GM19324 (cell line): ENCODE data around the gene GABRB2.

Source experiments
- ATAC-seq: cut with Tn5 transposase; IDR thresholded peaks from one replicate; pipeline ENCODE4 v1.9.1; 2021; ENCODE audit warnings: mild to moderate bottlenecking, moderate library complexity; ENCODE audit not compliant: unreplicated experiment, low FRiP score

GABRB2 gene

GRCh38 chr5:161481922-161482321 lies 64.6 kb downstream of the GABRB2 start:
- ATAC-seq = no peak

GRCh38 chr5:161471211-161471950 lies 75.1 kb downstream of the GABRB2 start:
- ATAC-seq = no peak

- no peak for ATAC-seq
These were observed 78.8 kb downstream of the GABRB2 start for GRCh38 chr5:161467703-161468102.

GRCh38 chr5:161460741-161461140 lies 85.8 kb downstream of the GABRB2 start:
- no peak for ATAC-seq

GRCh38 chr5:161446655-161447054 lies 99.9 kb downstream of the GABRB2 start:
- ATAC-seq = no peak

GRCh38 chr5:161442471-161442870 lies 104.1 kb downstream of the GABRB2 start:
- ATAC-seq = no peak

- no peak for ATAC-seq
These were observed 113.7 kb downstream of the GABRB2 start for GRCh38 chr5:161432798-161433197.

- no peak for ATAC-seq
These were observed 114.6 kb downstream of the GABRB2 start for GRCh38 chr5:161431963-161432362.

GRCh38 chr5:161421067-161421466 lies 125.5 kb downstream of the GABRB2 start:
- ATAC-seq = no peak

- no peak for ATAC-seq
These were observed 126.0 kb downstream of the GABRB2 start for GRCh38 chr5:161420521-161420920.

- no peak for ATAC-seq
These were observed 131.6 kb downstream of the GABRB2 start for GRCh38 chr5:161414896-161415295.

GRCh38 chr5:161414037-161414436 lies 132.5 kb downstream of the GABRB2 start:
- no peak for ATAC-seq

- ATAC-seq = no peak
These were observed 133.7 kb downstream of the GABRB2 start for GRCh38 chr5:161412792-161413191.

- no peak for ATAC-seq
These were observed 135.4 kb downstream of the GABRB2 start for GRCh38 chr5:161411156-161411555.

- no peak for ATAC-seq
These were observed 135.9 kb downstream of the GABRB2 start for GRCh38 chr5:161410640-161411039.

- no peak for ATAC-seq
These were observed 137.1 kb downstream of the GABRB2 start for GRCh38 chr5:161409471-161409870.

- ATAC-seq = no peak
These were observed 139.6 kb downstream of the GABRB2 start for GRCh38 chr5:161406880-161407279.

- ATAC-seq = no peak
These were observed 142.5 kb downstream of the GABRB2 start for GRCh38 chr5:161403996-161404395.

- ATAC-seq = no peak
These were observed 143.4 kb downstream of the GABRB2 start for GRCh38 chr5:161403121-161403520.

GRCh38 chr5:161400583-161400982 lies 145.9 kb downstream of the GABRB2 start:
- no peak for ATAC-seq

GRCh38 chr5:161399996-161400562 lies 146.4 kb downstream of the GABRB2 start:
- no peak for ATAC-seq

GRCh38 chr5:161397448-161397847 lies 149.1 kb downstream of the GABRB2 start:
- no peak for ATAC-seq
